Measurements from ENCODE around the gene ETV4.
A peak's percentile ranks its signal among the peaks of the same experiment; 100 is the strongest.

ETV4 gene

DNA sequence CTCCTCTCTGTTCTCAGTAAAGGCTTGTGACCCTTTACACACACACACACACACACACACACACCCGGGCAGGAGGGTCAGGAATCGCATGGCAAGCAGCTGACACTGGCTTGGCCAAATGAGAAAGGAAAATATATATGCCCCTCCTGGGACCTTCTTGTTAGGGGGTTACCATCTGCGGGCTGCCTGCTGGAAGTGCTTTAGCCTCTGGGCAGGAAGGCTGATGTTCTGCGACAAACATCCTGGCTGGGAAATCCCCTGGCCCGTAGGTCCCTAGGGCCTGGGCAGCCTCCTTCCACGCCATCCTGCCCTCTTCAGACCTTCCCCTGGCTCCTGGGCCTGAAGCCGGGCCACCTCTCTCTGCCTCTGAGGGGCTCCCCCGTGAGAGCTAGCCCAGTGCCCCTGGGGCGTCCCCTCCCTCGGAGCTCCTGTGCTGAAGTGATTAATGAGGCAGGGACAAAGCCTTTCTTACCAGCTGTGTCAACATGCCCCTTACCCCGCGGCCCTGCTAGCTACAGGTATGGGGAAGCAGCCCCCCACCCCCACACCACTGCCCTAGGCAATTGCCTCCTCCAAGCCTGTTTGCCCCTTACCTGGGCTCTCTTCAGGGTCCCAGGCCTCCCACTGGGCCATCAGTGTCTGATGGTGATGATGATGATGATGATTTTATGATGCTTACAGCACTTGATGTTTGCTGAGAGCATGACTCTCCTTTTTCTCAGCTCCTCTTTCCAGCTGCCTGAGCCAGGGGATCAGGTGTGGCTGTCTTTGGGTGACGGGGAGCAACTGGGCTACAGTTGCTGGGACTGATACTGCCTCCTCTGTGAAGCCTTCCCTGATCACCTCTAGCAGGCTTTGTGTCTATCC lies 32.8 kb upstream of the ETV4 start:
- H3K9me3 Mint-ChIP-seq = no peaks in the 10 kb centered on the region
- DNase-seq = peak; percentile 49
- H3K4me3 Mint-ChIP-seq = no peak overlapping the region
- no peaks in the 10 kb centered on the region for H3K36me3 Mint-ChIP-seq
- H3K27ac Mint-ChIP-seq = peak overlapping the region; percentile 12
- H3K27me3 Mint-ChIP-seq = peaks cover 20% of the 10 kb centered on the region
- CTCF ChIA-PET = interaction anchor here (0.8 to 4.9 kb wide), 5 partner anchors 9 to 187 kb away, joined by 3 to 51 read pairs (median 4); partner anchors contain the start of gene SOST
- peaks cover 20% of the 10 kb centered on the region for H3K4me1 Mint-ChIP-seq

DNA sequence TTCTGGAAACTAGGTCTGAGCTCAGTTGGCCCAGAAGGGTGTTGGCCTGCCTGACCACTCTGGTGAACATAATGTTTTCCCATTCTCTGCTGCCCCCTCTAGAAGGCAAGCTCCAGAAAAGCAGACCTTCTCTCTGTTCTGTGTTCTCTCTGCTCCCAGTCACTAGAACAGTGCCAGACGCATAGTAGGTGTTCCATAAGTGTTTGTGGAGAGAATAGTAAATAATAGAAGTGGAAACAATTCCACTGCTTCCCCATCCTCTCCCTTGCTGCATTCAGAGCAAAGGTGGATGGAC lies 32.2 kb upstream of the ETV4 start:
- H3K4me3 Mint-ChIP-seq = no peak overlapping the region
- CTCF ChIA-PET = interaction anchor here (0.5 to 4.9 kb wide), 4 partner anchors 58 to 602 kb away, joined by 3 to 51 read pairs (median 5); partner anchors contain the start of gene SOST
- no peaks in the 10 kb centered on the region for H3K9me3 Mint-ChIP-seq
- peaks cover 20% of the 10 kb centered on the region for H3K4me1 Mint-ChIP-seq
- H3K36me3 Mint-ChIP-seq = no peaks in the 10 kb centered on the region
- peaks cover 15% of the 10 kb centered on the region for H3K27me3 Mint-ChIP-seq
- H3K27ac Mint-ChIP-seq = peak overlapping the region; percentile 12
- no peak for DNase-seq

DNA sequence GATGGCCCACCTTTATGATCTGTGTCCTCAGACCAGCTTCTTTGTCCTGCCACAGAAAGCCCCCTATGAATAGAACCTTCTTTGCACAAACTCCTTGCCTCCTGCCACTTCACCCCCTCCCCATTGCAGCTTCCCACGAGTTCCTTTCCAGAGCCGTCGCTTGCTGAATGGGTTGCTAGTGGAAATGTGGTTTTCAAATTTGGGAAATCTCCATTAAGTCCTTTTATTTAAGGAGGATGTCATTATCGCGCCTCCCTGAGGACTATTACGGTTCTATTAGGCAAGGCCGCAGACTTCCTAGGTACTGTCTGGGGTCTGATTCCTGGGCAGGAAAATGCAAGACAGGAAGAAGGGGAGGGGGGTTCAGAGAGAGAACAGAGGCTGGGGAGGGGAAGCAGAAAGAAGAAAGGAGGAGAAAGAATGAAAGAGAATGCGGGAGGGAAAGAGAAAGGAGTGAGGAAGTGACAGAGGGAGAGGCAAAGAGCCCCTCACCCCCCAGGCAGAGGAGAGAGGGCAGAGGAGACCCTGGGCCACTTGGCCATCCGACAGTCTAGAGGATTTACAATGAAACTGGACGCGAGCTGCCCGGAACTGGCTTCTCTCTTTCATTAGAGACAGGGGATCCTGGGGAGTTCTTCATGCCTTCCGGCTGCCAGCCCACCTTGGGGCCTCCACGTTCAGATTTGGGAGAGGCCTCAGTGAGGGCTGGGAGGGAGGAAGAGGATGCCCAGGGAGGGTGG lies 31.7 kb upstream of the ETV4 start:
- DNase-seq = no peak
- no peak overlapping the region for H3K4me3 Mint-ChIP-seq
- H3K4me1 Mint-ChIP-seq = peaks cover 20% of the 10 kb centered on the region
- no peaks in the 10 kb centered on the region for H3K9me3 Mint-ChIP-seq
- no peaks in the 10 kb centered on the region for H3K36me3 Mint-ChIP-seq
- H3K27ac Mint-ChIP-seq = peak overlapping the region; percentile 70
- H3K27me3 Mint-ChIP-seq = peaks cover 13% of the 10 kb centered on the region
- CTCF ChIA-PET = interaction anchor here (0.5 to 4.9 kb wide), 19 partner anchors 13 to 602 kb away, joined by 3 to 51 read pairs (median 4); partner anchors contain the start of gene SOST

DNA sequence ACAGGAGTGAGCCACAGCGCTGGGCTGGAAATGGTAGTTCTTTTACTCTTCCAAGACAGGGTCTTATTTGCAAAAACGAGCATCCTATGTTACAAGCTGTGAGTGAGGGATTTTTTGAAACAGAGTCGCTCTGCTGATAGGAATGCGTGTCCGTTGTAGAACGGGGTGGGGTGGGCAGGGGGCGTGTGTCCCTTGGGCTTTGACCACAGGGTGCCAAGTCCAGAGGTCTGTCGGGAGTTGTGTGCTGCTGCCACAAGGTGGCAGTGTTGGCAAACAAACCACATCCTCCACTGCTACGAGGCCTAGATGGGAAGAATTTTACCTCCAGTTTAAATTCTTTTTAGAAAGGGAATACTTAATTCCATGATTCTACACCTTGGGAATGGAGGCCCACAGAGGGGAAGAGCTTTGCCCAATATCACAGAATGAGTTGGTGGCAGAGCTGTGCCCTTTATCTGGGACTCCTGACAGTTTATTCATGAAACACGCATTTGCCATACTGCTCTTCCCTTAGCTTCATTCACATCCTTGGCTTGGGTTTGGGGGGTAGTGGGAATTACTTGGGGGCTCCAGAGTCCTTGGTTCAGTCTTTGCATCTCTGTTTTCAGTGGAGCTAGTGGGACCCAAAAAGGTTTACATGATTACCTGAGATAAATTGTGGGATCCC lies 30.6 kb upstream of the ETV4 start:
- H3K4me1 Mint-ChIP-seq = peaks cover 20% of the 10 kb centered on the region
- peak; percentile 75 for DNase-seq
- no peak overlapping the region for H3K4me3 Mint-ChIP-seq
- H3K36me3 Mint-ChIP-seq = no peaks in the 10 kb centered on the region
- no peaks in the 10 kb centered on the region for H3K9me3 Mint-ChIP-seq
- no peak overlapping the region for H3K27ac Mint-ChIP-seq
- CTCF ChIA-PET = interaction anchor here (0.6 to 4.9 kb wide), 24 partner anchors 14 to 270 kb away, joined by 3 to 51 read pairs (median 4); partner anchors contain the start of genes DHX8 and SOST
- H3K27me3 Mint-ChIP-seq = peaks cover 8% of the 10 kb centered on the region

GRCh38 chr17:43574896-43575525 lies 28.9 kb upstream of the ETV4 start:
- CTCF ChIA-PET = interaction anchor here (0.6 to 4.9 kb wide), 5 partner anchors 19 to 215 kb away, joined by 4 to 51 read pairs (median 5); partner anchors contain the start of gene SOST
- Mint-ChIP-seq H3K4me1 (peaks cover 20% of the 10 kb centered on the region), H3K9me3 (no peaks in the 10 kb centered on the region), H3K36me3 (no peaks in the 10 kb centered on the region), H3K27ac (no peak overlapping the region), H3K4me3 (no peak overlapping the region), H3K27me3 (peaks cover 4% of the 10 kb centered on the region)
- no peak for DNase-seq

- H3K36me3 Mint-ChIP-seq = no peaks in the 10 kb centered on the region
- H3K27ac Mint-ChIP-seq = no peak overlapping the region
- peaks cover 9% of the 10 kb centered on the region for H3K27me3 Mint-ChIP-seq
- no peak for DNase-seq
- no peaks in the 10 kb centered on the region for H3K9me3 Mint-ChIP-seq
- CTCF ChIA-PET = interaction anchor here (0.6 to 4.5 kb wide), 4 partner anchors 24 to 192 kb away, joined by 3 to 14 read pairs (median 4); no protein-coding TSS in a partner anchor
- peaks cover 15% of the 10 kb centered on the region for H3K4me1 Mint-ChIP-seq
- H3K4me3 Mint-ChIP-seq = no peak overlapping the region
These were observed 28.2 kb upstream of the ETV4 start for GRCh38 chr17:43574348-43574747.

GRCh38 chr17:43573579-43574321 lies 27.6 kb upstream of the ETV4 start:
- no peaks in the 10 kb centered on the region for H3K36me3 Mint-ChIP-seq
- H3K27ac Mint-ChIP-seq = no peak overlapping the region
- peaks cover 9% of the 10 kb centered on the region for H3K4me1 Mint-ChIP-seq
- CTCF ChIA-PET = interaction anchor here (0.6 to 4.5 kb wide), 6 partner anchors 25 to 193 kb away, joined by 3 to 14 read pairs (median 4); no protein-coding TSS in a partner anchor
- H3K4me3 Mint-ChIP-seq = no peak overlapping the region
- H3K9me3 Mint-ChIP-seq = no peaks in the 10 kb centered on the region
- no peak for DNase-seq
- peaks cover 9% of the 10 kb centered on the region for H3K27me3 Mint-ChIP-seq

DNA sequence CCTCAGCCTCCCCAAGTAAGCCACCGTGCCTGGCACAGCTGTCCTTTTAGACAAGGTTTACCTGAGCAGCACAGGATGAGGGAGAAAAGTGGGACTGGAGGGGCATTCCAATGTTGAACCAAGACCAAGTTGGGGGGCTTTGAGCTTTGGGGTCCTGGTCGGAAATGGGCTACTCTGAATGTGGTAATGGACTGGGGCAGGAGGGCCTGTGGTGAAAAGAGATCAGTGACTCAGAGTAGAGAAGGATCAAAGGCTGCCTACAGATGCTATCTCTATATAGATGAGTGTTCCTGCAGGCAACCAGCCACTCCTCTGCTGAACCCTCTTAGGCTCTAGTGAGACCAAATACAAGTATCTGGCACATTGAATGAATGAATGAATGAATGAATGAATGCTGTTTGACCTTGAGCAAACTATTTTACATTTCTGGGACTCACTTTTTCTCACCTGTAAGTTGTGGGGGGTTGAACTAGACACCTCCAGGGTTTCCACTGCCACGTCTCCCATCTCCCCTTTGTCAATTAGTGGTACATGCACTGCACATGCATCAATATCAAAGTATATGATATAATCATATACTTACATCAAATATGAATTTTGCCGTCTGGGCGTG lies 26.3 kb upstream of the ETV4 start:
- DNase-seq = no peak
- H3K4me3 Mint-ChIP-seq = no peak overlapping the region
- H3K27ac Mint-ChIP-seq = no peak overlapping the region
- no peaks in the 10 kb centered on the region for H3K4me1 Mint-ChIP-seq
- peaks cover 9% of the 10 kb centered on the region for H3K27me3 Mint-ChIP-seq
- H3K9me3 Mint-ChIP-seq = no peaks in the 10 kb centered on the region
- CTCF ChIA-PET = interaction anchor here (1.1 kb wide), 1 partner anchor 113 kb away, joined by 4 read pairs; no protein-coding TSS in a partner anchor
- H3K36me3 Mint-ChIP-seq = no peaks in the 10 kb centered on the region

GRCh38 chr17:43570518-43570928 lies 24.4 kb upstream of the ETV4 start:
- Mint-ChIP-seq H3K27me3 (peaks cover 6% of the 10 kb centered on the region), H3K4me3 (no peak overlapping the region), H3K4me1 (no peaks in the 10 kb centered on the region), H3K9me3 (no peaks in the 10 kb centered on the region), H3K36me3 (no peaks in the 10 kb centered on the region), H3K27ac (no peak overlapping the region)
- CTCF ChIA-PET = interaction anchor here (1.2 to 1.7 kb wide), 2 partner anchors 145 to 196 kb away, joined by 3 to 4 read pairs; no protein-coding TSS in a partner anchor
- DNase-seq = no peak

DNA sequence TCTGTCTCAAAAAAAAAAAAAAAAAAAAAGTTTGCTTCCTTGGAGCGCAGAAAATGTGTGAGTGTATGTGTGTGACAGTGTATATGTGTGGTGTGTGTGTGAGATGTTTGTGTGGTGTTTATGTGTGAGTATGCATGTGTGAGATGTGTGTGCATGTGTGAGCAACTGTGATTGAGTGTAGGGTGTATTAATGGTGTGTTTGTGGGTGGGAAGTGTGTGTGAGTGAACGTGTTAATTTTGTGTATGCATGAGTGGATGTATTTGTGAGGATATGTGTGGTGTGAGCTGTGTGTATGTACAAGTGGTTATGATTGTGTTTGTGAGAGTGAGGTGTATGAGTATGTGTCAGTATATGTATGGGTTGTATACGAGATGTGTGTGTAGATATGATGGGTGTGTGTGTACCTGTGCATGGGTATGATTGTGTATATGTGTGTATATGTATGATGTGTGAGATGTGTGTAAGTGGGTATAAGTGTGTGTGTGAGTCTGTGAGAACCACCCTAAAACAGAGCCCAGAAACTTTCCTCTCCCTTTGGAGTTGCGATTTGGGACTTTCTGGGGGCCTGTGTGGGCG lies 22.5 kb upstream of the ETV4 start:
- Mint-ChIP-seq H3K9me3 (no peaks in the 10 kb centered on the region), H3K36me3 (no peaks in the 10 kb centered on the region), H3K27ac (no peak overlapping the region), H3K4me1 (no peaks in the 10 kb centered on the region), H3K27me3 (peaks cover 14% of the 10 kb centered on the region), H3K4me3 (no peak overlapping the region)
- no peak for DNase-seq
- CTCF ChIA-PET = no interaction called here

GRCh38 chr17:43563600-43564594 lies 17.8 kb upstream of the ETV4 start:
- Mint-ChIP-seq H3K27ac (no peak overlapping the region), H3K27me3 (peaks cover 49% of the 10 kb centered on the region), H3K9me3 (no peaks in the 10 kb centered on the region), H3K4me1 (peaks cover 2% of the 10 kb centered on the region), H3K4me3 (no peak overlapping the region), H3K36me3 (no peaks in the 10 kb centered on the region)
- no peak for DNase-seq
- CTCF ChIA-PET = interaction anchor here (1.4 kb wide), 1 partner anchor 110 kb away, joined by 4 read pairs; no protein-coding TSS in a partner anchor

Measured in activated naive CD4-positive, alpha-beta T cell treated with anti-CD3 and anti-CD28 coated beads, Interleukin-2, amount 10 ng/mL, durations not matched to agents 7 days and 5 days (primary cell).